ENCODE data around the gene THSD7B. TPM values are rescaled to one million over a fixed set of nuclear protein-coding genes. Genes with fewer than 3 reads are reported as not detected.
"Not testable (repeated sequence)": the region's sequence is repeated elsewhere in the genome, so short reads cannot be mapped to it uniquely, and the experiment has no call there.

The THSD7B gene
- total RNA-seq, 1 donor from 2014 or later = 0.27 TPM

- intact Hi-C loops (cut with DNase I) = no loop called here
- ATAC-seq (no peak), DNase-seq (ENCODE audit: missing footprints) (no peak)
Observed at GRCh38 chr2:137522620-137523011, 757.3 kb downstream of the THSD7B start.

GRCh38 chr2:137523931-137524330 is 758.6 kb downstream of the THSD7B start:
- DNase-seq (ENCODE audit: missing footprints) = no peak

GRCh38 chr2:137525132-137525531 is 759.8 kb downstream of the THSD7B start:
- no peak for ATAC-seq
- intact Hi-C loops (cut with DNase I) = no loop called here
- no peak for DNase-seq (ENCODE audit: missing footprints)

More at GRCh38 chr2:137523931-137524330, 758.6 kb downstream of the THSD7B start:
- no peak for ATAC-seq
- intact Hi-C loops (cut with DNase I) = no loop called here

DNA sequence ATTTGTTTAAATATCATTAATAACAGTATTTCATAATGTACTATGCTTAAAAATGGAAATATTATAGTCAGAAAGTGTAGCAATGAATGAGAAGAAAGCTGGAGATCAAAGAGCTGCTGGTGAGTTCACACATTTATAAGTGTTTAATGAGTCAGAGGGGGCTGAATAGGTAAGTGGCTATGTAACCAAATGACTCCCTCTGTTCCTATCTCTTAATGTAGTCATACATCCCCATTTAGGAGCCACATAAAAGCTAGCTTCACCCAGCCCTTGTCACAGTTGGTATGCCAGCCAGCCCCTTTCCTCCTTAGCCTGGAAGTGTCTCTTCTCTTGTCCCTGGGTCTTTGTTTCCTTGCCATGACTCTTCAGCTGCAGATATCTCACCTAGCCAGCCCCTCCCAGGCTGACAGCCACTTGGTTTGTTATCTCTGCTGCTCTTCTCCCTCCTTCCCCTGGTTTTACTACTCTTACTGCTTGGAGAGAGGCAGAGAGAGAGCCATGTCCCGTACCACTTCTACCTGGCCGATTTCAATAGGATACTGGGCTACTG is 760.4 kb downstream of the THSD7B start:
- intact Hi-C loops (cut with DNase I) = no loop called here
- ATAC-seq = no peak
- no peak for DNase-seq (ENCODE audit: missing footprints)

DNA sequence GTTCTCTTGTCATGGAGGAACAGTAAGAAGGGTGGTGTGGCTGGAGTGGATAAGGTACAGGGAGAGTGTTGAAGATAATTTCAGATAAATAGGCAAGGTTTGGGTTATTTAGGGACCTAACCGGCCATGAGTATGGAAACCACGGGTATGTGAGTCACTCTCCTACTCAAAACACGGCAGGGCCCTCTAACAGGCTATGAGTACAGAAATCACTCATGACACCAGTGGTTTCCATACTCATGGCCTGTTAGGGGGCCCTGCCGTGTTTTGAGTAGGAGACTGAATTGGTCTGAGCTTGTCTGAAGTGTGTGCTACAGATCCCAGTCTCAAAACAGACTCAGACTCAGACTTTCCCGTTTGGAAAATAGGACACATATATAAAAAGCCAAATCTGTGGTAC is 770.6 kb downstream of the THSD7B start:
- intact Hi-C loops (cut with DNase I) = no loop called here
- DNase-seq (ENCODE audit: missing footprints) (no peak), ATAC-seq (no peak)

- intact Hi-C loops (cut with DNase I) = no loop called here
- ATAC-seq (no peak), DNase-seq (ENCODE audit: missing footprints) (no peak)
Observed at GRCh38 chr2:137539336-137539735, 774.0 kb downstream of the THSD7B start.

GRCh38 chr2:137547842-137548241 is 782.5 kb downstream of the THSD7B start:
- intact Hi-C loops (cut with DNase I) = no loop called here
- ATAC-seq (no peak), DNase-seq (ENCODE audit: missing footprints) (no peak)

DNA sequence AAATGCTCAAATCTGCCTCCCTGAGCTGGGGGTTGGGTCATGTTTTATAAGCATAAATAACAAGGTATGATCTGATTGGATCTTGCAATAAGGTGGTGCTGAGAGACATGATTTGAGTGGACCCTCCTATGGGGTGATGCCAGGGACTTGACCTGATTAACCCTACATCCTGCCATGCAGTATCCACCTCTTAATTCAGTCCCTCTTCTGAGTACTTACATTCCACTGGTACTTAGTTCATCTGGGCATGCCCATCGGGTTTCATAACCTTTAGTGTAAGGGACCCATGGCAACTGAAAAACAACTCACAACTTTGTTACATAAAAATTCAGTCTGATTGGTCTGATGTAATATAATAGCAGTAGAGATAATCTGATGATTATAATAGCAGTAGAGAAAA is 801.0 kb downstream of the THSD7B start:
- DNase-seq (ENCODE audit: missing footprints) (no peak), ATAC-seq (no peak)
- intact Hi-C loops (cut with DNase I) = no loop called here

DNA sequence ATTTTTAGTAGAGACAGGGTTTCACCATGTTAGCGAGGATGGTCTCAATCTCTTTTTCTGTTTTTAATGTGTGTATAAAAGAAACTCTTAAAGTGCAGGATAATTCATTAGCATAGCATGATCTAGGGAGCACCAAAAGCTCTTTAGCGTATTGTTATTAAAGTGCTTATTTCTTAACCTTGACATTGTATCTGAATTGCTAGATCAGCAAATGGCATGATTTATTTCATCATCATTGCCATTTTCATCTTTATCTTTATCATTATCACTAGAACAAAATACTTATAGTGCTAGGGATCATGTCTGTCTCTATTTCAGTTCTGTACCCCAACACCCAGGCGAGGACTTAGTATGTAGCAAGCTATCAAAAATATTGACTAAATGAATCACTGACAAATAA is 805.1 kb downstream of the THSD7B start:
- ATAC-seq (no peak), DNase-seq (ENCODE audit: missing footprints) (no peak)
- intact Hi-C loops (cut with DNase I) = no loop called here

DNA sequence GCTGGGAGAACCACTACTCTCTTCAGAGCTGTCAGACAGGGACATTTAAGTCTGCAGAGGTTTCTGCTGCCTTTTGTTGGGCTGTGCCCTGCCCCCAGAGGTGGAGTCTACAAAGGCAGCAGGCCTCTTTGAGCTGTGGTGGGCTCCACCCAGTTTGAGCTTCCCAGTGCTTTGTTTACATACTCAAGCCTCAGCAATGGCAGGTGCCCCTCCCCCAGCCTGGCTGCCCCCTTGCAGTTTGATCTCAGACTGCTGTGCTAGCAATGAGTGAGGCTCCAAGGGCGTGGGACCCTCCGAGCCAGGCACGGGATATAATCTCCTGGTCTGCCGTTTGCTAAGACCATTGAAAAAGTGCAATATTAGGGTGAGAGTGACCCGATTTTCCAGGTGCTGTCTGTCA is 822.5 kb downstream of the THSD7B start:
- ATAC-seq; intact Hi-C loops (cut with DNase I); DNase-seq (ENCODE audit: missing footprints): not testable (repeated sequence)

DNA sequence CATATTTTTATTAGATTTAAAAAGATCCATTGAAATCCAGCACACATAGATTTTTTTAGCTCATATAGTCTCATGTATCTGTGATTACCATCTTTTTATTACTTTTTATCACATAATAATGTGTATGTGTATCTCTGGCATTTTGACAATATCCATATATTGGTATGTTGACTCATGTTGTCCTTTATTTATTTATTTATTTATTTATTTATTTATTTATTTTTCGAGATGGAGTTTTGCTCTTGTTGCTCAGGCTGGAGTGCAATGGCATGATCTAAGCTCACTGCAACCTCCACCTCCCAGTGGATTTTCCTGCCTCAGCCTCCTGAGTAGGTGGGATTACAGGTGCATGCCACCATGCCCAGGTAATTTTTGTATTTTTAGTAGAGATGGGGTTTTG is 823.2 kb downstream of the THSD7B start:
- DNase-seq (ENCODE audit: missing footprints); ATAC-seq; intact Hi-C loops (cut with DNase I): not testable (repeated sequence)

- intact Hi-C loops (cut with DNase I) = no loop called here
- DNase-seq (ENCODE audit: missing footprints) (no peak), ATAC-seq (no peak)
Observed at GRCh38 chr2:137590102-137590501, 824.8 kb downstream of the THSD7B start.

- DNase-seq (ENCODE audit: missing footprints) (no peak), ATAC-seq (no peak)
- intact Hi-C loops (cut with DNase I) = no loop called here
Observed at GRCh38 chr2:137607722-137608318, 842.5 kb downstream of the THSD7B start.

DNA sequence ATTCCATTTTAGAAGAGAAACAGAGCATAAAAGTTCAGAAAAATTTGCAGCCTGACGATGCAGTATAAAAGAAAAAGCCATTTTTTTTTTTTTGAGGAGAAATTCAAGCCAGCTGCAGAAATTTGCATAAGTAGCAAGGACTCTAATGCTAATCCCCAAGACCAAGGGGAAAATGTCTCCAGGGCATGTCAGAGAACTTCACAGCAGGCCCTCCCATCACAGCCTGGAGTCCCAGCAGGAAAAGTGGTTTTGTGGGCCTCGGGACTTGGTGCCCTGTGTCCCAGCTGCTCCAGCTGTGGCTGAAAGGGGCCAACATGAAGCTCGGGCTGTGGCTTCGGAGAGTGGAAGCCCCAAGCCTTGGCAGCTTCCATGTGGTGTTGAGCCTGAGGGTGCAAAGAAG is 873.6 kb downstream of the THSD7B start:
- DNase-seq (ENCODE audit: missing footprints) (no peak), ATAC-seq (no peak)
- intact Hi-C loops (cut with DNase I) = no loop called here

- ATAC-seq (peak; percentile 44), DNase-seq (ENCODE audit: missing footprints) (no peak)
- intact Hi-C loops (cut with DNase I) = no loop called here
Observed at GRCh38 chr2:137644731-137645130, 879.4 kb downstream of the THSD7B start.

- DNase-seq (ENCODE audit: missing footprints) = no peak
- no peak for ATAC-seq
- intact Hi-C loops (cut with DNase I) = no loop called here
Observed at GRCh38 chr2:137654046-137654445, 888.7 kb downstream of the THSD7B start.

- no peak for ATAC-seq
- no peak for DNase-seq (ENCODE audit: missing footprints)
- intact Hi-C loops (cut with DNase I) = no loop called here
Observed at GRCh38 chr2:137655814-137656213, 890.5 kb downstream of the THSD7B start.

DNA sequence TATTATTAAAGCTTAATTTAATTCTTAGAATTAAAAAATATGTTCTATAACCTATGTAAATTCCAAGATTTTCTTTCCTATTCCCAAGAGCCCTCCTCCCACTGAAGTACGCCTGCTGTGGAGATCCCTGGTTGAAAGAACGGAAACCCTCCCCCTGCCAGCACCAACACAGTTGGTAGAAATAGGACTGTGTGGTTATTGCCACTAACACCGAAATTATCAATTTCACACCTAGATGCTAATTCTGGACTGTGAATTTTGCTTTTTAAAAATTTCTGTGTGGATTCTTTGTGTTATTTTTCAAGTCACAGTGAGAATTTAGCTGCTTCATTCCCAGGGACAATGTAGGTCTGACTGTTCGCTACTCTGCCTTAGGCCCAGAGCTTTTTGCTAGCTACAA is 893.1 kb downstream of the THSD7B start:
- DNase-seq (ENCODE audit: missing footprints) (no peak), ATAC-seq (no peak)
- intact Hi-C loops (cut with DNase I) = no loop called here

- DNase-seq (ENCODE audit: missing footprints) (no peak), ATAC-seq (no peak)
- intact Hi-C loops (cut with DNase I) = loop anchor here (5.0 kb wide), 1 partner anchor 192 kb away; no protein-coding TSS in a partner anchor
Observed at GRCh38 chr2:137659616-137660015, 894.3 kb downstream of the THSD7B start.

GRCh38 chr2:137670111-137670510 is 904.8 kb downstream of the THSD7B start:
- intact Hi-C loops (cut with DNase I) = no loop called here
- ATAC-seq = no peak

DNA sequence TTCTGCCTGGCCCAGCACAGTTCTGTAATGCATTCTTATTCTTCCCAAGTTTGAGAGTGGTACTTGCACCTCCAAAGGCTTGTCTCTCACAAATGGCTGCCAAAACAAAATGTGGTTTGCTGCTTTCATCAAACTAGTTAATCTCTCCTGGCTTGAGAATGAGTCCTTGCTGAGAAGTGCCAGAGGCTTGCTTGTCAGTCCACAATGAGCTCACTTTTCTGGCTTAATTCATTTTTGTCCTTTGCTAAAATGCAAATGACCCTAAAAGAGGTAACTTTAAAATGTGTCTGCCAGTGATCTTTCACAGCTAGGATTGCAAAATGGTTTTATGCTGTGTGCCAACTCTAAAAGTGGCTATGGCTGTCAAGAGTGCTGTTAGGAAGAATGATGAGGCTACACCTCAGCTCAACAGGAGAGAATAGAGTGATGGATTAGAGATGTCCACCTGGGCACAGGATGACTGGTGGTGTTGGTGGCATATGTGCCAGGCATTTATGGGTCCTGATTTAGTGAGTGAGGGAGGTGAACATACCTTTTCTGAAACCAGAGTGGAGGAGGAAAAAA is 907.7 kb downstream of the THSD7B start:
- intact Hi-C loops (cut with DNase I) = no loop called here
- DNase-seq (ENCODE audit: missing footprints) = no peak
- peak; percentile 93 for ATAC-seq

More at GRCh38 chr2:137670111-137670510, 904.8 kb downstream of the THSD7B start:
- DNase-seq (ENCODE audit: missing footprints) = no peak

Data from Right ventricle myocardium inferior (tissue), 1 donor.